HL-60 (cell line): ENCODE results near the gene TENM3.

Experiments used
- DNase-seq, 2 experiments: peaks; one replicate each; pipeline ENCODE4 v3.0.0-alpha.2; 2010 to 2020; ENCODE audit warnings: low read depth in 1 of 2, low spot score in 1 of 2
- H3K27ac ChIP-seq: fragments of 250-450 bp; sonication (Bioruptor Pico); replicated peaks from 2 replicates; pipeline ENCODE4 v1.5.1; 2020; ENCODE audit warnings: mild to moderate bottlenecking, moderate library complexity
- H3K27me3 ChIP-seq: fragments of 250-450 bp; sonication (Bioruptor Pico); 2 replicates; pipeline ENCODE4 v1.5.1; 2021; ENCODE audit warnings: mild to moderate bottlenecking, moderate library complexity; ENCODE audit not compliant: insufficient read depth, poor library complexity, severe bottlenecking
- H3K4me3 ChIP-seq: replicated peaks from 2 replicates; pipeline ENCODE4 v1.5.1; 2011; ENCODE audit warnings: mild to moderate bottlenecking, control low read depth, low read length; ENCODE audit not compliant: insufficient read depth
- GABPA ChIP-seq: IDR thresholded peaks from 2 replicates; pipeline ENCODE4 v1.6.1; 2012; ENCODE audit warnings: low read depth
- POLR2AphosphoS5 ChIP-seq: IDR thresholded peaks from 2 replicates; pipeline ENCODE4 v1.6.1; 2012; ENCODE audit warnings: low read depth
- SPI1 ChIP-seq: IDR thresholded peaks from 2 replicates; pipeline ENCODE4 v1.6.1; 2012; ENCODE audit warnings: low read depth, mild to moderate bottlenecking, borderline replicate concordance
- TF ChIP-seq, protein P1 (sequence below): IDR thresholded peaks from one replicate; pipeline ENCODE4 v1.5.1; 2011; ENCODE audit warnings: low read length, control low read depth, inconsistent platforms; ENCODE audit not compliant: insufficient read depth
- TF ChIP-seq, protein P2 (sequence below): IDR thresholded peaks from 2 replicates; pipeline ENCODE4 v1.6.1; 2012; ENCODE audit warnings: low read depth; ENCODE audit not compliant: insufficient replicate concordance

TENM3 gene

GRCh38 chr4:182749667-182750167 is 506.5 kb downstream of the TENM3 start:
- TF ChIP-seq, protein P1, sequence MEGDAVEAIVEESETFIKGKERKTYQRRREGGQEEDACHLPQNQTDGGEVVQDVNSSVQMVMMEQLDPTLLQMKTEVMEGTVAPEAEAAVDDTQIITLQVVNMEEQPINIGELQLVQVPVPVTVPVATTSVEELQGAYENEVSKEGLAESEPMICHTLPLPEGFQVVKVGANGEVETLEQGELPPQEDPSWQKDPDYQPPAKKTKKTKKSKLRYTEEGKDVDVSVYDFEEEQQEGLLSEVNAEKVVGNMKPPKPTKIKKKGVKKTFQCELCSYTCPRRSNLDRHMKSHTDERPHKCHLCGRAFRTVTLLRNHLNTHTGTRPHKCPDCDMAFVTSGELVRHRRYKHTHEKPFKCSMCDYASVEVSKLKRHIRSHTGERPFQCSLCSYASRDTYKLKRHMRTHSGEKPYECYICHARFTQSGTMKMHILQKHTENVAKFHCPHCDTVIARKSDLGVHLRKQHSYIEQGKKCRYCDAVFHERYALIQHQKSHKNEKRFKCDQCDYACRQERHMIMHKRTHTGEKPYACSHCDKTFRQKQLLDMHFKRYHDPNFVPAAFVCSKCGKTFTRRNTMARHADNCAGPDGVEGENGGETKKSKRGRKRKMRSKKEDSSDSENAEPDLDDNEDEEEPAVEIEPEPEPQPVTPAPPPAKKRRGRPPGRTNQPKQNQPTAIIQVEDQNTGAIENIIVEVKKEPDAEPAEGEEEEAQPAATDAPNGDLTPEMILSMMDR: no peak
- TF ChIP-seq GABPA (no peak), SPI1 (no peak), POLR2AphosphoS5 (no peak)
- TF ChIP-seq, protein P2, sequence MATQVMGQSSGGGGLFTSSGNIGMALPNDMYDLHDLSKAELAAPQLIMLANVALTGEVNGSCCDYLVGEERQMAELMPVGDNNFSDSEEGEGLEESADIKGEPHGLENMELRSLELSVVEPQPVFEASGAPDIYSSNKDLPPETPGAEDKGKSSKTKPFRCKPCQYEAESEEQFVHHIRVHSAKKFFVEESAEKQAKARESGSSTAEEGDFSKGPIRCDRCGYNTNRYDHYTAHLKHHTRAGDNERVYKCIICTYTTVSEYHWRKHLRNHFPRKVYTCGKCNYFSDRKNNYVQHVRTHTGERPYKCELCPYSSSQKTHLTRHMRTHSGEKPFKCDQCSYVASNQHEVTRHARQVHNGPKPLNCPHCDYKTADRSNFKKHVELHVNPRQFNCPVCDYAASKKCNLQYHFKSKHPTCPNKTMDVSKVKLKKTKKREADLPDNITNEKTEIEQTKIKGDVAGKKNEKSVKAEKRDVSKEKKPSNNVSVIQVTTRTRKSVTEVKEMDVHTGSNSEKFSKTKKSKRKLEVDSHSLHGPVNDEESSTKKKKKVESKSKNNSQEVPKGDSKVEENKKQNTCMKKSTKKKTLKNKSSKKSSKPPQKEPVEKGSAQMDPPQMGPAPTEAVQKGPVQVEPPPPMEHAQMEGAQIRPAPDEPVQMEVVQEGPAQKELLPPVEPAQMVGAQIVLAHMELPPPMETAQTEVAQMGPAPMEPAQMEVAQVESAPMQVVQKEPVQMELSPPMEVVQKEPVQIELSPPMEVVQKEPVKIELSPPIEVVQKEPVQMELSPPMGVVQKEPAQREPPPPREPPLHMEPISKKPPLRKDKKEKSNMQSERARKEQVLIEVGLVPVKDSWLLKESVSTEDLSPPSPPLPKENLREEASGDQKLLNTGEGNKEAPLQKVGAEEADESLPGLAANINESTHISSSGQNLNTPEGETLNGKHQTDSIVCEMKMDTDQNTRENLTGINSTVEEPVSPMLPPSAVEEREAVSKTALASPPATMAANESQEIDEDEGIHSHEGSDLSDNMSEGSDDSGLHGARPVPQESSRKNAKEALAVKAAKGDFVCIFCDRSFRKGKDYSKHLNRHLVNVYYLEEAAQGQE: no peak
- H3K27ac ChIP-seq: no peak overlapping the region
- no peaks in the 10 kb centered on the region for H3K27me3 ChIP-seq
- no peak for DNase-seq
- H3K4me3 ChIP-seq: no peak overlapping the region

- no peak for TF ChIP-seq GABPA
- TF ChIP-seq POLR2AphosphoS5: no peak
- no peak for TF ChIP-seq SPI1
- TF ChIP-seq, protein P1: no peak
- TF ChIP-seq, protein P2: no peak
- no peak for DNase-seq
- Histone ChIP-seq H3K27ac (no peak overlapping the region), H3K27me3 (no peaks in the 10 kb centered on the region), H3K4me3 (no peak overlapping the region)
Observed at GRCh38 chr4:182752158-182752910, 509.1 kb downstream of the TENM3 start.

DNA sequence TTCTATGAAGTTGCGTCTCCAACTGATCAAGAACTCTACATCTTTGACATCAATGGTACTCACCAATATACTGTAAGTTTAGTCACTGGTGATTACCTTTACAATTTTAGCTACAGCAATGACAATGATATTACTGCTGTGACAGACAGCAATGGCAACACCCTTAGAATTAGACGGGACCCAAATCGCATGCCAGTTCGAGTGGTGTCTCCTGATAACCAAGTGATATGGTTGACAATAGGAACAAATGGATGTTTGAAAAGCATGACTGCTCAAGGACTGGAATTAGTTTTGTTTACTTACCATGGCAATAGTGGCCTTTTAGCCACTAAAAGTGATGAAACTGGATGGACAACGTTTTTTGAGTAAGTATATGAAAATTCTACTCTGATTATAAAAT is 511.7 kb downstream of the TENM3 start:
- no peak for TF ChIP-seq POLR2AphosphoS5
- TF ChIP-seq SPI1: no peak
- TF ChIP-seq, protein P2: no peak
- TF ChIP-seq, protein P1: no peak
- no peak for TF ChIP-seq GABPA
- Histone ChIP-seq H3K27ac (no peak overlapping the region), H3K27me3 (no peaks in the 10 kb centered on the region), H3K4me3 (no peak overlapping the region)
- no peak for DNase-seq
